ENCODE data around the gene PLD1.
A peak's percentile ranks its signal among the peaks of the same experiment; 100 is the strongest.

The PLD1 gene

DNA sequence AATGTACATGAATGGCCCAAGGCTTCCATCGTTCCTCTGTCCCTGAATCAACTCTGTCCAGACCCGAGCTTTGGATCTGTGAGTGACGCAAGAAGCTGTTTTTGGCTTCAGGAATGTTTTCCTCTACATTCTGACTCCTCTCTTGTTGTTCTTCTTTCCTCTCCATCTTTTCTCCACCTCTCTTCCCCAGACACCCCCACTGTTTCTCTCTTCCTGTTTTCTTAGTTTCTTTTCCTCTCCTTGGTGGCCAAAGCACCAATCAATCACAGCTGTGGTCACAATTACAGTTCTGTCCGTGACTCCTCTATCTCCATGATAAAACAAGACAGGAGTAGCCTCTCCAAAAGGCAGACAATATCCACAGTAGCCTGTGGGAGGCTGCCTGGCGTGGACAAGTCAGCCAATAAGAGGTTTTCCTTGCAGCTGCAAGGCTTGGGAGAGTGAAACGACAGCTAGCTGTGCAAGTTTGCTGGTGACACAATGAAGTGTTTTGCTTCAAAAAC lies 28.0 kb upstream of the PLD1 start:
- DNase-seq: no peak

GRCh38 chr3:171837698-171838097 lies 27.4 kb upstream of the PLD1 start:
- no peak for DNase-seq

GRCh38 chr3:171836855-171837254 lies 26.6 kb upstream of the PLD1 start:
- DNase-seq: no peak

GRCh38 chr3:171835613-171836012 lies 25.3 kb upstream of the PLD1 start:
- DNase-seq: no peak

GRCh38 chr3:171835116-171835515 lies 24.8 kb upstream of the PLD1 start:
- DNase-seq: no peak

GRCh38 chr3:171834461-171834801 lies 24.1 kb upstream of the PLD1 start:
- DNase-seq: no peak

DNA sequence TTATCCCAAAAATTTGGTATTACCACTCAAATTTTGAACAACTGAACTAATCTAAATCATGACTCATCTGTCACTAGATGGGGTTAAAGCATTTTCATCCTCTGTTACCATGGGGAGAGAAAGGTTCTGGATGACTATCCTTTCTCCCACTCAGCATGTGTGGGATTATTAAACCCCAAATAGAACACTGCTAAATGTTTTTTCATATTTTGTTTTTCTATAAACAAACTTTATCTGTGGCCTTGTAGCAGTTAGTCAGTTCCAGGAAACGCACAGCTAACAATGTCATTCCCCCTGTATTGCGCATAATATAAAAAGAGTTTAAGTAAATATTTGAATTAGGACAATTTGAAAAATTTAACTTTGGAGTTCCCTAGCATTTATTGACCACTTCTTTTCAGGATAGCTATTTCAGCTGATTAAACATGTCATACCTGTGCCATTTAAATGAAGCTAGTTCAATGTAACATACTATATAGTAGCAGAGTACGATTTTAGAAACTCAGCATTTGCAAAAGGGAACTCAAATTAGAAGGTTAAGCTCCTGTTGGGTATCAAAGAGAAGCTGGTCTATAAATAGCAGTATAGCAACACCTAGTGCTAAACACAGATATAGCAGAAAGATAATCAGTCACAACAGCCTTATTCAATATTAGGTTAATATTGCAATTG lies 23.6 kb upstream of the PLD1 start:
- peak; percentile 31 for DNase-seq

- DNase-seq: no peak
These were observed 22.7 kb upstream of the PLD1 start for GRCh38 chr3:171832989-171833388.

DNA sequence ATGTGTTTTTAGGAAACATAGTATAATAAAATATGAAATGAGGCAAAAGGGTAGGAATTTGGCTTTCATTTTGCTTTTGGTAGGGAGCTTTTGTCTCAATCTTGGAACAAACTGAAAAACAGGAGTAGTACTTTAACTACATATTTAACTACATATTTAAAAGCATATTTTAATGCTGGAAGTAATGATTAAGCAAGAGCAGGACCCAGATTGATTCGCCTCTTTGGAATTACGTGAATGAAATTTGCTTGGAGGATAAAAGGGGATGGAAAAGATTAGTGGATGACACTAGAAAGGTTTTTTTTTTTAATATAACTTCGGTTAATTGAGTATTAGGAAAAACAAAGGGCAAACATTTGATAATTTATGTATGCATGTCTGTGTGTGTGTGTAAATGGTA lies 21.7 kb upstream of the PLD1 start:
- DNase-seq: no peak

GRCh38 chr3:171830518-171830875 lies 20.2 kb upstream of the PLD1 start:
- no peak for DNase-seq

DNA sequence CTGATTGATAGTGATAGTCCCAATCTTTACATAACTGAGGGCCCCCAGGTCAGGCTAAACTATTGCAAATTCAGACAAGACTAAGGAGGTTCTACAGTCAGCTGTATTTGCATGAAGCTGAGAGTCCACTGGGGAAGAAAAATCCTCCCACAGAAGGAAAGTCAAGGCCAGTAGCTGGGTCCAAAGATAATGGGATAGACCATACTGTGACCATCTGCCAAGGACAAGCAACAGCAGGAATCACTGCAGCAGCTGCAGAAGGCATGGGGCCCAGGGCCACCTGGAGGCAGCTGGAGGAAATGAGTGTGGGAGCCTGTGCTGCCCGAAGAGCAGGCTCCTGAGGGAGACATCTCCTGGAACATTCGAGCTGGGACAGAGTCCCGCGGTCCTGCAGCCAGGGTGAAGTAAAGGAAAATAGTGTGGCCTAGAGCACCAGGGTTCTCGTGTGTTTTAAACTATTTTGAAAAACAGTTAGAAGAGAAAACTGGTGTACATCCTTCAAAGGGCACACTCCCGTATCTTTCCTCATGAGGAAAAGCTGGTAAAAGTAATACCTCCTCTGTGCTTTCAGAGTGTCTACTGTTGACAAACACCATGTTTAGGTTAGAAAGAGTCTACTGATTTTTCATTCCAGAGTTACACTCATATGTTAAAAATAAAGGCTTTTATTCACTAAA lies 19.7 kb upstream of the PLD1 start:
- DNase-seq: peak; percentile 81

DNA sequence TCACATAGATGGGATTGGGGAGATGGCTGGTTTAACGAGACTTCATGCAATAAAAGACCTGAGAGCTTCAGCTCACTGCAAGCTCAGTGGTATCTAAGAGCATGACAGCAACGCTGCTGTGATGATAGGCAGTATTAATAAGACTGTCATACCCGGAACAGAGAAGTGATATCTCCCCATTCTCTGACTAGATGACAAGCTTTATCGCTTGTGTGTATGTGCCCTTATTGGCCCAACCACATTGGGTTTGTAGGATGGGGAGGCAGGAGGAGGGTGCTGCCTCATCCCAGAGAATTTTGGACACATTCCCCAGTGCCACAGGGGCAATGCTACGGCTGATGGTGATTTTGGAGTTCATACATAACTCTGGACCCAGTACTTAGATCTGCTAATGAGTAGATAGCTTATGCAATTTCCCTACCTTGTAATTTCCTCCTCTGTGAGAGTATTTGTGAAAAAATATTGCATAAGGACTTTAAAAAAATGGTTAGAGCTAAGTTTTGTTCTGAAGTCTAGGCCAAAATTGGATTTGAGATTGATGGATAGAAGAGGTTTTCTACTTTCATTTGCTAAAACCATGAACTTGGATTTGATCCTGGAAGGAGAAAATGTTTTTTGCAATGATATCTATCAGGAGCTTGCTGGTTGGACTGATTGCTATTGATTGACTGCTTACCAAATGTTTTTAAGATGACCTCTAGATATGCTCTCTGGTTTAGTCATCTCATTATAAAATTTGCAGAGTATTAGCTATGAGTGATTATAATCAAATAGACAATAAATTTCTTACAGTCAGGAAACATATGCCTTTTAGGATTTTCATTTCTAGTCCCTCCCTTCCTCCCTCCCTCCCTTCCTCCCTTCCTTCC lies 18.9 kb upstream of the PLD1 start:
- DNase-seq: no peak

DNA sequence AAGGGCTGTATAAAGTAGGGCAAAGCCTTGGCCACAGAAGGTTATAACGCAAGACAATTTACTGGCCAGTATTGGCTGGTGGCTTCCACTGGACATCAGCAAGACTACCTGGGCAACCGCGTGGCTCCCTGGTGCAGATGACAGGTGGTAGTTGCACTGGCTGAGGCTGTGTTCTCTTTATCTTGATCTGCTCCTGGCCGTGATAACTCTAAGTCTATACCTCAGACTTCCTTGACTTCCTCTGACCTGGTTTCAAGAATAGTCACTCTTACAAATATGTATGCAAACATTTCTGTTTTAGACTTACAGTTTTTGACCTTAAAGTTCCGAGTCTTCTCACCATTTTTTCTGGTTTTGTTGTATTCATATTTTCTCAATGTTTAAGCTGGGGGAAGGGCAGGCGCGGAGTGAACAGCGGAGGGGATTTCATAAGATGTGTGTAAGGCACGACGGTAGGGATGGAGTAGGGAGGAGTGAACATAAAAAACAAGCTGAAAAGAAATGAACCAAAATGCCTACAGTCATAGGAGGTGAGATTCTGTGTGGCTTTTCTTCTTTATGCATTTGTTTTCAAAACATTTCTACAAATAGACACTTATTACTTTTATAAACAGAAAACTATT lies 17.7 kb upstream of the PLD1 start:
- no peak for DNase-seq

GRCh38 chr3:171827385-171827784 lies 17.1 kb upstream of the PLD1 start:
- DNase-seq: no peak

GRCh38 chr3:171825222-171825828 lies 15.0 kb upstream of the PLD1 start:
- DNase-seq: no peak

GRCh38 chr3:171824824-171825221 lies 14.5 kb upstream of the PLD1 start:
- DNase-seq: no peak

- no peak for DNase-seq
These were observed 13.8 kb upstream of the PLD1 start for GRCh38 chr3:171824116-171824515.

DNA sequence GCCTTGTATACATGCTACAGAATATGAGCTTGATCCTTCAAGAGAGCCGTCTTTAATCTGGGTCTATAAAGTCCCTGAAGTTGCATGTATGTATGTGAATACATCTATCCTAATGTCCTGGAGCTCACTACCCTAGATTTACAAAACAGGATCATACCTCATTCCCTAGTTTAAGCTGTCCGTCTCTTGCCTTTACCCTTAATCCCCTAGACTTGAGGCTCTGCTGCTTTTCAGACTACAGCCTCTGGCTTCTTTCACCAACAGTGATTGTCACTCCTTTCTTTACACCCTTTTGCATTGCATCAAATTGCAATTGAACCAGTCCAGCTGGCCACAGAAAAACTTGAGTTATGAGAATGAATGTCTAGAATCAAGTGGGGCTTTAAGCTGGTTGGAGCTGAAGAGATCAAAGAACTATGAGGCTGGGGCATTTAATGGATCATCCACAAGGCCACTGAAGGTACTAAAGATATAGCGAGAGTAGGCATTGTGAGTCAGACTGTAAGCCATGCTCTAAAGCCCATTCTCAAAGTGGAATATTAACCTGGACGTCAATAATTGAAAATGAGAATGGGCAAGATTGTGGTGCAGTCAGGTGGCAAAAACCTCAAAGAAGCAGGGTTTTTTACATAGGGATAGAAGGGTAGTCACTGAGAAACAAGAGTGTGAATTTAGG lies 12.3 kb upstream of the PLD1 start:
- DNase-seq: no peak

- DNase-seq: no peak
These were observed 11.6 kb upstream of the PLD1 start for GRCh38 chr3:171821778-171822358.

DNA sequence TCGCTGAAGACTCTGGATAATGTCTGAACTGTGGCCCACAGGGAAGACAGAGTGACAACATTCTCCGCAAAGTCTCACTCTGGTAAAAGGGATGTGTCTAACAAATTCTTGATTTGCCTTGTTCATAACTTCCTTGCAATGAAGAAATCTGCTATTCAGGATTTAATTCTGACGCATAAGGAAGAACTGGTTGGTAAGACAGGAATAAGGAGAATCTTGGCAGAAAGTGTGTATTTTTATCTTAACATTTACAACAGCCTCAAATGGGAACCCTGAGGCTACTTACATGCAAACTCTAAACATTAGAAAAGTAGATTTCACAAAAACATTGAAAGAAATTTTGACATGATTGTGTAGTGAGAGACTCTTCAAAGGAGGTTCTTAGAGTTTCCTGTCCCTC lies 10.8 kb upstream of the PLD1 start:
- no peak for DNase-seq

GRCh38 chr3:171817074-171817800 lies 7.0 kb upstream of the PLD1 start:
- no peak for DNase-seq

All from NCI-H774 (cell line).